ENCODE data around the gene PRDM16. TPM values are rescaled to one million over a fixed set of nuclear protein-coding genes. Genes with fewer than 3 reads are reported as not detected.

PRDM16 gene
- total RNA-seq, 1 experiment from 2014 or later, result 0.95 TPM

- no peak overlapping the region for H3K4me3 ChIP-seq
- no peaks in the 10 kb centered on the region for H3K36me3 ChIP-seq
- DNase-seq, result no peak
- no peaks in the 10 kb centered on the region for H3K9me3 ChIP-seq
- no peaks in the 10 kb centered on the region for H3K27me3 ChIP-seq
Observed at GRCh38 chr1:3130268-3130667, 61.3 kb downstream of the PRDM16 start.

DNA sequence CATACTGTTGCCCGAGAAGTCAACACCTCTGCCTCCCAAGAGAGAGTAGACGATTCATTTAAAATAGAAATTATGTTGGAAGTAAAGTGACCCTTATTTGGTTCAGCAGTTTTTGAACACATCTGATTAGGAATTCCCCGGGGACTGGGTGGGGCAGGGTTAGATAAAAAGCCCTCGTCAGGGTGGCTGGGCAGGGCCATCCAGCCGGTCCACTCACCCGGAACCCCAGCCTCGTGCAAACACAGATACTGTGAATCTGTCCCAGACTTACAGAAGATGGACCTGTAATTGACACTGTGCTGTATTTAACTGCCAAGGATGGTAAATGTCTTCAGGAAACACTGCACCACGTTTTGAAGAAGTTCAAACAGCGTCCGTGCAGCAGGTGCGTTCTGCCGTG is 63.7 kb downstream of the PRDM16 start:
- H3K4me3 ChIP-seq, result no peak overlapping the region
- H3K36me3 ChIP-seq, result no peaks in the 10 kb centered on the region
- no peak for DNase-seq
- no peaks in the 10 kb centered on the region for H3K9me3 ChIP-seq
- H3K27me3 ChIP-seq, result no peaks in the 10 kb centered on the region

GRCh38 chr1:3133686-3134085 is 64.7 kb downstream of the PRDM16 start:
- Histone ChIP-seq H3K27me3 (no peaks in the 10 kb centered on the region), H3K9me3 (no peaks in the 10 kb centered on the region), H3K36me3 (no peaks in the 10 kb centered on the region), H3K4me3 (no peak overlapping the region)
- DNase-seq, result no peak

DNA sequence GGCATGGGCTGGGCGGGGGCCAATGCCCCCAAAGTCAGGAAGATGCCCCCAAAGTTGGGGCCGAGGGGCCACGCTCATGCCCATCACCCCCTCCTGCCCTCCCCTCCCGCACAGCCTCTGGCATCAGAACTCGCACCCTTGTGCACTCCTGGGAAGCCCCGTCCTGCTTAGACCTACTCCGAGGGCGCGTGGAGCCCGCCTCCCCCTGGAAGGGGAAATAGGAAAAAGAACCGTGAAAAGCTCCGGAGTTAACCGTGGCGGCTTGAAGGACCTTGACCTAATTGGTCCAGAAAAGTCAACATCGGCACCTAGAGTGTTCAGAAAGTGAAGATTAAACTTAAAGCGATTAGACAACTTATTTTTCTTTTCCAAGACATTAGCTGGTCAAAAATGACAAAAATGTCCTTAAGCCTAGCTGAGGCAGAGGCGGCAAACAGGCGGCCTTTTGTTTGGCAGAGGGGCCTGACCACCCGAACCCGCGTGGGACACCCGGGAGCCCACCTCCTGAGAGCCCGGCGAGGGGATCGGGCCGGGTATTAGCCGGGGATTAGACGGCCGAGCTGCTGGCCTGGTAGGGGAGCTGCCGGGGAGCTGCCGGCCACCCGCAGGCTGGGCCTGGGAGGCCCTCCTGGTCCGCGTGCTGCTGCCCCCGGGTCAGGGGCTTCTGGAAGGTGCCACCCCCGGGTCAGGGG is 65.5 kb downstream of the PRDM16 start:
- Histone ChIP-seq H3K27me3 (no peaks in the 10 kb centered on the region; the same call in 1 of the 2 replicates), H3K4me3 (no peak overlapping the region), H3K36me3 (no peaks in the 10 kb centered on the region), H3K9me3 (no peaks in the 10 kb centered on the region)
- no peak for DNase-seq

- Histone ChIP-seq H3K9me3 (no peaks in the 10 kb centered on the region), H3K27me3 (peaks cover 2% of the 10 kb centered on the region; the same call in 1 of the 2 replicates), H3K4me3 (no peak overlapping the region), H3K36me3 (no peaks in the 10 kb centered on the region)
- DNase-seq, result no peak
Observed at GRCh38 chr1:3135073-3135702, 66.2 kb downstream of the PRDM16 start.

GRCh38 chr1:3135744-3136455 is 66.9 kb downstream of the PRDM16 start:
- no peaks in the 10 kb centered on the region for H3K36me3 ChIP-seq
- H3K4me3 ChIP-seq, result no peak overlapping the region
- H3K27me3 ChIP-seq, result peaks cover 2% of the 10 kb centered on the region; the same call in 1 of the 2 replicates
- H3K9me3 ChIP-seq, result no peaks in the 10 kb centered on the region
- DNase-seq, result no peak

DNA sequence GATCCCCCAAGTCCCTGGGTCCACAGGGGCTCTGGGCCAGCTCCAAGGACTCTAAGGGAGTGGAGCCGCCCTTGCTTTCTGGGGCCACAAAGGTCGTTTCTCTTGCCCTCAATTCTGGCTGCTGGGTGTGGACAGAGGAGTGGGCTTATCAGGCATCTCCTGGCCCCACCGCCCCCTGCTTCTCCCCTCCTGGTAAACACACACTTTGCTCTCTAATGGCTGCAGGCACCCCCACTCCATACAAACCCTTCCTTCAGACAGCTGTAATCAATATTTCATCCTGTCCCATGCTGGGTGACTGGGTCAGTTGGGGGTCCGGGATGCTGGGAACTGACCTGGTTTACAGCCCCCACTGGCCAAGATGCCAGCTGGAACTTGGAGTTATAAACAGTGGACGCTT is 67.5 kb downstream of the PRDM16 start:
- Histone ChIP-seq H3K9me3 (no peaks in the 10 kb centered on the region), H3K27me3 (peaks cover 2% of the 10 kb centered on the region; the same call in 1 of the 2 replicates), H3K36me3 (no peaks in the 10 kb centered on the region), H3K4me3 (no peak overlapping the region)
- no peak for DNase-seq

DNA sequence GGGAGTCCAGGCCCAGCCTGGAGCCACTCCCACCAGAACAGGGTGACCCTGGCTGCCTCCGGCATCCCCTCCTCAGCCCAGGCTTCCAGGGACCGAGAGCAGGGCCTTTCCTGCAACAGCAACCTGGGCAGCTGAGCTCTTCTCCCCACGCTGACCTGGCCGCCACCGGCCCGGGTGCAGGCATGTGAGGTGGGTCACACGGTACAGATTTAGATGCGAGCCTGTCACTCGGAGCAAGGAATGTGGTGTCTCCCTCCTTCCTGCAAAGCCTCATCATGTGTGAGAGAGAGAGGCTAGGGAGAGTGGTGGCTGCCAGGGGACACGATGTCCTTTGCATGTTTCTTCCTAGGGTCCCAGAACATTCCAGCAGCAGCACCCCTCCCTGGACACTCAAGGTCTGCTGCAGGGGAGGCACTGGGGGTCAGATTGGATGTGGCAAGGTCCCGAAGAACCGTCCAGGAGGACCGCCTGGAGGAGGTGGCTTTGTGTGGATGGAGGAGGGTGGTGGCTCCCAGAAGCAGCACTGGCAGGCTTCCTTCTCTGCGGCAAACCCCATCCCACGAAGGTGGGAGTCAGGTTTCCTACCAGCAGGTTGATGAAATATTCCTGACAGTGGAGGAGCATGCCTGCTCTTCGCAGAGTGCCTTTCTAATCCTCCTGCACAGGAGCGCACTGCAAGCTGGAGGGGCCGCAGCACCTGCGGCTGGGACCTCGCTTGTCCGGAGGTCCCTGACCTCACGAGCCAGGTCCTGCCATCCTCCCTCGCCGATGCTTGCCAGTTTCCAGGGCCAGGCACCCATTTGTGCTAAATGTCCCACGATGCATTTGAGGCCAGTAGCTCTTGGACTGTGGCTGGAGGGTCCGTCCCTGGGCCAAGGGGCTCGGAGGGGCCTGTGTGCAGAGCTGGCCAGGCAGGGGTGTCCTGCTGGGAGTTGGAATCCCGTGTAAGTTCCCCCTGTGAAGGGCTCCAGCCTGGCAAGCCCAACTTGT is 68.4 kb downstream of the PRDM16 start:
- DNase-seq, result no peak
- Histone ChIP-seq H3K9me3 (no peaks in the 10 kb centered on the region), H3K4me3 (no peak overlapping the region), H3K27me3 (peaks cover 2% of the 10 kb centered on the region; the same call in 1 of the 2 replicates), H3K36me3 (no peaks in the 10 kb centered on the region)

DNA sequence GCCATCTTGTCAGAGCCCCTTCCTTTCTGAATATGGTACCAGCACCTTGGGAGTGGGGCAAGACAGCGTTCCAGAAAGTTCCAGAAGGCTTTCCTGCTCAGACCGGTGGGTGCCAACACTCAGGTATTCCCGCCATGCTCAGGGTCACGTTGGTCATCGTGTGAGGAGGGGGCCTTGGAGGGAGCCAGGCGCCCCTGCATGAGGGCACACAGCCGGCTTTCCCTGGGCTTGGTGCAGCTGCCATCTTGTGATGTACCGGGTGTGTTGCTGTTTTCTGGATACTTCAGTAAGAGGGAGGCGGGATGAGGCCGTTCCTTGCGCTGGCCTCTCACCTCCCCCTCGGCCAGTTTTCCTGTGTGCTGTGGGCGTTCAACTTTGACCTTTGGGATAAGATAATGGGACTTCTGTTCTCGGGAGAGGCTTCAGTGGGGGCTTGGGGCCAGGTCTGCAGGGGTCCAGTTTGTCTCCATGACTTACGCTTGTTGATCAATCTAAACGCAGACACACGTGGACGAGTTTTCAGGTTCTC is 69.7 kb downstream of the PRDM16 start:
- H3K36me3 ChIP-seq, result no peaks in the 10 kb centered on the region
- DNase-seq, result no peak
- peaks cover 2% of the 10 kb centered on the region; the same call in 1 of the 2 replicates for H3K27me3 ChIP-seq
- H3K9me3 ChIP-seq, result no peaks in the 10 kb centered on the region
- no peak overlapping the region for H3K4me3 ChIP-seq

- H3K36me3 ChIP-seq, result no peaks in the 10 kb centered on the region
- H3K9me3 ChIP-seq, result no peaks in the 10 kb centered on the region
- peaks cover 2% of the 10 kb centered on the region; the same call in 1 of the 2 replicates for H3K27me3 ChIP-seq
- no peak for DNase-seq
- no peak overlapping the region for H3K4me3 ChIP-seq
Observed at GRCh38 chr1:3139451-3139852, 70.4 kb downstream of the PRDM16 start.

GRCh38 chr1:3139871-3140361 is 70.9 kb downstream of the PRDM16 start:
- Histone ChIP-seq H3K9me3 (no peaks in the 10 kb centered on the region), H3K4me3 (no peak overlapping the region), H3K27me3 (peaks cover 2% of the 10 kb centered on the region; the same call in 1 of the 2 replicates), H3K36me3 (no peaks in the 10 kb centered on the region)
- DNase-seq, result no peak

DNA sequence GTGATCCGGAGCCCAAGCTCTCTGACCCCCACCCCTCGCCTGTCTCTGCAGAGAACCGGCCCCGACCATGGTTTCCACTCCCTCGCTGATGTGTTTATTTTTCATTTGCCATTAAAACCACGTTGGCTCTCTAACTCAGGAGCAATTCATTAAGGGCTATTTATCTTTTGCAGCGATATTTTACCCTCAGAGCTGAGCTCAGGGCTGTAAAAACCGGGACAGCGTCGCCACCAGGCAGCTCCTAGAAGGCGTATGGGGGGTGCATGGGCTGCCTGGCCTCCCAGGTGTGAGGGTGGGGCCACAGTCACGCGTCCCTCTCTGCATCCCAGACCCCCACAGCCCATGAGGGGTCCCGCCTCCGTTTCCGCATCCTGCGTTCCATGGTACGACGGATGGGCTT is 71.4 kb downstream of the PRDM16 start:
- DNase-seq, result no peak
- Histone ChIP-seq H3K9me3 (no peaks in the 10 kb centered on the region), H3K27me3 (peaks cover 2% of the 10 kb centered on the region; the same call in 1 of the 2 replicates), H3K36me3 (no peaks in the 10 kb centered on the region), H3K4me3 (no peak overlapping the region)

- no peaks in the 10 kb centered on the region for H3K9me3 ChIP-seq
- DNase-seq, result no peak
- no peaks in the 10 kb centered on the region for H3K36me3 ChIP-seq
- no peak overlapping the region for H3K4me3 ChIP-seq
- H3K27me3 ChIP-seq, result peaks cover 2% of the 10 kb centered on the region; the same call in 1 of the 2 replicates
Observed at GRCh38 chr1:3141129-3141528, 72.1 kb downstream of the PRDM16 start.

- Histone ChIP-seq H3K36me3 (no peaks in the 10 kb centered on the region), H3K9me3 (no peaks in the 10 kb centered on the region), H3K4me3 (no peak overlapping the region), H3K27me3 (peaks cover 2% of the 10 kb centered on the region; the same call in 1 of the 2 replicates)
- DNase-seq, result no peak
Observed at GRCh38 chr1:3141836-3142235, 72.8 kb downstream of the PRDM16 start.

DNA sequence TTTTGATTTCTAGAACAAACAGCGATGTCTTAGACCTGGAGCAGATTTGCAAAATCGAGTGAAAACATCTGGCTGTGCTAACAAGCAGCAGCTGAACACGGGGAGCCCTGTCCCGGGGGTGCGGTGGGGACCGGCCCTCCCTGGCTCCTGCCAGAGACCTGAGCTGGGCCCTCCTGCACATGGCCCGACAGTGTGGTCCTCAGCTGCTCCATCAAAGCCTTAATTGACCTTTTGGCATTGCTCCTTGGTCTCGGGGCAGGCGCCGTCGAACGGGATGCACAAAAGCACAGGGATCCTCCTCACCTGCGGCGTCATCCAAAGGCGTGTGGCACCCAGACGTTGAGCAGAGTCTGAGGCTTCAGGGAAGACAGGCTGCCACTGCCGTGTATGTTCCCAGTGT is 73.2 kb downstream of the PRDM16 start:
- Histone ChIP-seq H3K36me3 (no peaks in the 10 kb centered on the region), H3K9me3 (no peaks in the 10 kb centered on the region), H3K27me3 (peaks cover 2% of the 10 kb centered on the region; the same call in 1 of the 2 replicates), H3K4me3 (no peak overlapping the region)
- DNase-seq, result no peak

DNA sequence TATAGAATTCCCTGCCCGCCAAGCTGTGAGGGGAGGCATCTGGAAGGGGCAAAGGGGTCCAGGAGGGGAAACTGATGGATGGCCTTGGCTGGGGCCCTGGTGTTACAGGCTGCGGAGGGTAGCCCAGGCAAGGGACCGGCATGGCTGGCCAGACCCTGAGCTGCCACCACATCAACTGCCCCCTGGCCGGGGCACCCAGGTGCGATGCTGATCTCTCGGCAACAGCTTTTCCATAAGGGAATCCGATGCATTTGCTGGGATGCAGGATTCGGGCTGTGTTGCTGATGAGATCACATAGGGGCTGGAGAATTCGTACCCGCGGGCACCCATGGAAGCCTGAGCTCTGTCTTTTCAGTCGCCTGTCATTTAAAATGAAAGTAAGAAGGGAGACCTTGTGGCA is 73.7 kb downstream of the PRDM16 start:
- Histone ChIP-seq H3K36me3 (no peaks in the 10 kb centered on the region), H3K27me3 (peaks cover 2% of the 10 kb centered on the region; the same call in 1 of the 2 replicates), H3K9me3 (no peaks in the 10 kb centered on the region), H3K4me3 (no peak overlapping the region)
- no peak for DNase-seq

Measured in MG63 (cell line).